ENCODE measurements around the gene RABGAP1. TPM values are rescaled to one million over a fixed set of nuclear protein-coding genes. Genes with fewer than 3 reads are reported as not detected.

Gene RABGAP1
- total and polyA plus RNA-seq, 10 of the 15 experiments (the other 5 are each of a cell fraction or from before 2014, with no cell fraction given), result 2.6 to 31.6 (median 12.5) TPM

- H3K36me3 ChIP-seq (ENCODE audit: control insufficient read depth in 2 of 2, insufficient read depth in 2 of 2, low read length in 1 of 2), result peaks cover 0 to 11% of the 10 kb centered on the region in 2 experiments
- RAD21 ChIA-PET (ENCODE audit: unreplicated experiment), result interaction anchor here (1.0 to 6.5 kb wide), 2 partner anchors 141 to 265 kb away, joined by 4 to 47 read pairs; no protein-coding TSS in a partner anchor
Observed at GRCh38 chr9:123084256-123084655, 143.4 kb downstream of the RABGAP1 start.

More at GRCh38 chr9:123084256-123084655, 143.4 kb downstream of the RABGAP1 start:
- ChIA-PET SMC1A (ENCODE audit: uncharacterized antibody, unreplicated experiment) (interaction anchor here (0.8 to 3.6 kb wide), 6 partner anchors 8 to 265 kb away, joined by 3 to 21 read pairs (median 3); no protein-coding TSS in a partner anchor), CTCF (interaction anchor here (1.0 to 5.8 kb wide), 8 partner anchors 9 to 265 kb away, joined by 3 to 115 read pairs (median 4); no protein-coding TSS in a partner anchor), POLR2A (no interaction called here)
- no peak for TF ChIP-seq SRF (IDR thresholded peaks at IDR 0.05; ENCODE audit: low read depth in 2 of 2, low read length in 2 of 2)
- no peak for TF ChIP-seq NR2F1 (conservative IDR thresholded peaks at IDR 0.05)
- no peak for TF ChIP-seq EZH2 (IDR thresholded peaks at IDR 0.05; ENCODE audit: borderline replicate concordance, control insufficient read depth, low read depth, low read length)
- TF ChIP-seq MLLT1 (IDR thresholded peaks at IDR 0.05), result no peak
- no peak for TF ChIP-seq SUZ12 (IDR thresholded peaks at IDR 0.05; ENCODE audit: unreplicated experiment)
- no peak for TF ChIP-seq CHD4 (IDR thresholded peaks at IDR 0.05)
- no peak for TF ChIP-seq PKNOX1 (IDR thresholded peaks at IDR 0.05)
- TF ChIP-seq RB1 (IDR thresholded peaks at IDR 0.05; ENCODE audit: borderline replicate concordance), result no peak
- no peak for TF ChIP-seq PAX8 (IDR thresholded peaks at IDR 0.05)
- TF ChIP-seq RCOR1 (conservative IDR thresholded peaks at IDR 0.05; ENCODE audit: low read depth, low read length), result no peak
- TF ChIP-seq NFYA (IDR thresholded peaks at IDR 0.05; ENCODE audit: borderline replicate concordance, low read depth, low read length), result no peak
- TF ChIP-seq PAX5 (IDR thresholded peaks at IDR 0.05; ENCODE audit: borderline replicate concordance, low read depth, low read length), result no peak
- TF ChIP-seq CBFB (IDR thresholded peaks at IDR 0.05; ENCODE audit: low read depth), result no peak
- no peak for TF ChIP-seq ZNF592 (IDR thresholded peaks at IDR 0.05)
- no peak for TF ChIP-seq NRF1 (conservative IDR thresholded peaks at IDR 0.05; ENCODE audit: low read depth, low read length)
- no peak for TF ChIP-seq RAD51 (IDR thresholded peaks at IDR 0.05)
- in situ Hi-C loops (cut with MboI) (loop anchor here (5.0 kb wide), 1 partner anchor 268 kb away; no protein-coding TSS in a partner anchor), intact Hi-C loops (cut with micrococcal nuclease; ENCODE audit: unreplicated experiment) (loop anchor here (5.0 kb wide), 1 partner anchor 143 kb away; no protein-coding TSS in a partner anchor)
- ATAC-seq, result no peak
- Histone ChIP-seq H3K79me2 (ENCODE audit: control insufficient read depth, insufficient read depth, low read length) (no peaks in the 10 kb centered on the region), H3K9ac (ENCODE audit: control insufficient read depth, insufficient read depth, low read length) (no peak overlapping the region), H3K4me2 (ENCODE audit: control insufficient read depth, insufficient read depth) (no peak overlapping the region), H3K4me3 (no peak overlapping the region), H3K9me3 (replicated peaks; ENCODE audit: control insufficient read depth, insufficient read depth, low read length) (no peaks in the 10 kb centered on the region), H3K27me3 (replicated peaks in 1 of 2; ENCODE audit: control insufficient read depth in 2 of 2, insufficient read depth in 2 of 2, low read length in 1 of 2) (no peaks in the 10 kb centered on the region), H4K20me1 (ENCODE audit: control insufficient read depth, insufficient read depth) (no peaks in the 10 kb centered on the region), H2AFZ (ENCODE audit: control insufficient read depth, low read depth, low read length) (no peak overlapping the region), H3K27ac (ENCODE audit: control insufficient read depth, insufficient read depth) (no peak overlapping the region), H3K4me1 (ENCODE audit: control insufficient read depth, insufficient read depth, low read length) (no peaks in the 10 kb centered on the region)
- DNase-seq (ENCODE audit: low read depth, low spot score), result no peak
- 89% methylated on average over 1 of the region's 1 CpG for WGBS (ENCODE audit: insufficient coverage, insufficient replicate concordance, low lambda C conversion rate, missing lambda C conversion rate)
- FAIRE-seq, result peak; percentile 49
- BruUV-seq (replicated peaks), result no TSS peak
